ENCODE measurements around the gene NDOR1. TPM values are rescaled to one million over a fixed set of nuclear protein-coding genes. Genes with fewer than 3 reads are reported as not detected.

The NDOR1 gene
- total RNA-seq, 4 donors from 2014 or later = 5.3 to 11.2 (median 7.7) TPM

- H3K36me3 ChIP-seq = no peaks in the 10 kb centered on the region
- WGBS, 2 donors = 55% methylated on average over 4 of the region's 51 CpGs; no CpG with 5 or more reads in 1 of the 2 donors
- no peaks in the 10 kb centered on the region for H3K9me3 ChIP-seq
- intact Hi-C loops (cut with DNase I) = no loop called here
- peaks cover 69 to 91% (median 76%) of the 10 kb centered on the region in 3 donors for H3K4me1 ChIP-seq
- no peak for DNase-seq
- H3K27ac ChIP-seq = peak overlapping the region in 3 of 4 donors; percentile 53 to 94 (median 70)
- no peak for TF ChIP-seq CTCF (IDR thresholded peaks at IDR 0.05)
- no peak for TF ChIP-seq POLR2A (IDR thresholded peaks at IDR 0.05)
- H3K27me3 ChIP-seq = no peaks in the 10 kb centered on the region
- H3K4me3 ChIP-seq = peak overlapping the region; percentile 39 to 82 (median 72)
Measured at GRCh38 chr9:137199411-137200121, 5.9 kb upstream of the NDOR1 start.

GRCh38 chr9:137200311-137201204 is 4.9 kb upstream of the NDOR1 start, which contains the start of gene TPRN:
Gene TPRN (minus strand): TSS chr9:137200741. CDS start chr9:137200711, 30 bp downstream.
- WGBS, 2 donors = 0% methylated on average over 5 of the region's 118 CpGs; no CpG with 5 or more reads in 1 of the 2 donors
- peak in 2 of 6 experiments; percentile 3 to 17 for TF ChIP-seq CTCF (IDR thresholded peaks at IDR 0.05)
- TF ChIP-seq POLR2A (IDR thresholded peaks at IDR 0.05) = peak in 3 of 4 donors; percentile 23 to 83 (median 82)
- Histone ChIP-seq H3K27ac (peak within 1 kb of the TSS; percentile 89 to 94 (median 90)), H3K27me3 (no peaks in the 10 kb centered on the region), H3K4me3 (peak within 1 kb of the TSS; percentile 59 to 82 (median 72)), H3K36me3 (no peaks in the 10 kb centered on the region), H3K4me1 (peaks cover 64 to 86% (median 73%) of the 10 kb centered on the region in 3 donors), H3K9me3 (no peaks in the 10 kb centered on the region)
- intact Hi-C loops (cut with DNase I) = no loop called here
- peak; percentile 96 for DNase-seq

- Histone ChIP-seq H3K4me3 (peak overlapping the region; percentile 59 to 82 (median 72)), H3K9me3 (no peaks in the 10 kb centered on the region), H3K27ac (peak overlapping the region; percentile 89 to 94 (median 90)), H3K4me1 (peaks cover 63 to 85% (median 72%) of the 10 kb centered on the region in 3 donors), H3K36me3 (no peaks in the 10 kb centered on the region), H3K27me3 (no peaks in the 10 kb centered on the region)
- no peak for DNase-seq
- 14 to 15% methylated on average over 9 to 13 of the region's 23 CpGs for WGBS, 2 donors
- intact Hi-C loops (cut with DNase I) = no loop called here
- TF ChIP-seq CTCF (IDR thresholded peaks at IDR 0.05) (peak in 1 of 6 experiments; percentile 4), POLR2A (IDR thresholded peaks at IDR 0.05) (no peak)
Measured at GRCh38 chr9:137201205-137201868, 4.2 kb upstream of the NDOR1 start.

GRCh38 chr9:137202966-137203365 is 2.5 kb upstream of the NDOR1 start:
- Histone ChIP-seq H3K36me3 (no peaks in the 10 kb centered on the region), H3K4me3 (no peak overlapping the region), H3K27me3 (no peaks in the 10 kb centered on the region), H3K27ac (no peak overlapping the region), H3K4me1 (peaks cover 58 to 80% (median 64%) of the 10 kb centered on the region in 3 donors), H3K9me3 (no peaks in the 10 kb centered on the region)
- TF ChIP-seq POLR2A (IDR thresholded peaks at IDR 0.05) = no peak
- intact Hi-C loops (cut with DNase I) = no loop called here
- WGBS, 2 donors = 74 to 78% methylated on average over 5 to 6 of the region's 8 CpGs
- DNase-seq = no peak

- intact Hi-C loops (cut with DNase I) = no loop called here
- Histone ChIP-seq H3K9me3 (no peaks in the 10 kb centered on the region), H3K27me3 (no peaks in the 10 kb centered on the region), H3K36me3 (peaks cover 0 to 15% (median 0%) of the 10 kb centered on the region in 3 donors), H3K4me1 (peaks cover 42 to 63% (median 46%) of the 10 kb centered on the region in 3 donors), H3K4me3 (peak overlapping the region; percentile 93 to 99 (median 98)), H3K27ac (peak overlapping the region; percentile 88 to 96 (median 92))
- TF ChIP-seq CTCF (IDR thresholded peaks at IDR 0.05) (no peak), POLR2A (IDR thresholded peaks at IDR 0.05) (no peak)
- WGBS, 2 donors = 17 to 50% methylated on average over 2 to 15 of the region's 21 CpGs
- no peak for DNase-seq
Measured at GRCh38 chr9:137204731-137205125, 772 bp upstream of the NDOR1 start.
